ENCODE results near the gene TET1. TPM values are rescaled to one million over a fixed set of nuclear protein-coding genes. Genes with fewer than 3 reads are reported as not detected.

TET1 gene
- total and polyA plus RNA-seq, 2 donors from 2014 or later: 0.22 to 2.2 TPM

GRCh38 chr10:68600041-68600778 lies 40.1 kb downstream of the TET1 start:
- no peaks in the 10 kb centered on the region for H3K36me3 ChIP-seq (ENCODE audit: control insufficient read depth in 2 of 3, insufficient read depth in 3 of 3, low read length in 3 of 3)
- DNase-seq: peak; percentile 87 to 96 (median 93)
- H3K9me3 ChIP-seq (ENCODE audit: control insufficient read depth in 2 of 3, insufficient read depth in 1 of 3, low read length in 3 of 3): no peaks in the 10 kb centered on the region
- H3K4me3 ChIP-seq (ENCODE audit: low read length in 3 of 3): peak overlapping the region; percentile 72 to 75 (median 75)
- no peak for FAIRE-seq
- no peak for TF ChIP-seq CTCF (IDR thresholded peaks at IDR 0.05; ENCODE audit: borderline replicate concordance, extremely low read depth, insufficient read depth)
- no peaks in the 10 kb centered on the region for H3K27me3 ChIP-seq (ENCODE audit: control insufficient read depth, insufficient read depth, low read length)
- H3K4me1 ChIP-seq (ENCODE audit: control insufficient read depth in 2 of 3, insufficient read depth in 2 of 3, low read depth in 1 of 3, low read length in 3 of 3): peaks cover 0 to 5% (median 4%) of the 10 kb centered on the region in 3 donors
- peak overlapping the region; percentile 20 to 78 (median 60) for H3K9ac ChIP-seq (ENCODE audit: low read length in 3 of 3)
- no peak overlapping the region for H3K27ac ChIP-seq (ENCODE audit: low read depth in 2 of 2, low read length in 2 of 2)
- intact Hi-C loops (cut with DNase I): no loop called here

- intact Hi-C loops (cut with DNase I): no loop called here
- Histone ChIP-seq H3K4me3 (ENCODE audit: low read length in 3 of 3) (peak overlapping the region in 2 of 3 donors; percentile 75), H3K9ac (ENCODE audit: low read length in 3 of 3) (peak overlapping the region in 1 of 3 donors; percentile 4), H3K27me3 (ENCODE audit: control insufficient read depth, insufficient read depth, low read length) (no peaks in the 10 kb centered on the region), H3K9me3 (ENCODE audit: control insufficient read depth in 2 of 3, insufficient read depth in 1 of 3, low read length in 3 of 3) (no peaks in the 10 kb centered on the region), H3K36me3 (ENCODE audit: control insufficient read depth in 2 of 3, insufficient read depth in 3 of 3, low read length in 3 of 3) (no peaks in the 10 kb centered on the region), H3K4me1 (ENCODE audit: control insufficient read depth in 2 of 3, insufficient read depth in 2 of 3, low read depth in 1 of 3, low read length in 3 of 3) (peaks cover 0 to 5% (median 4%) of the 10 kb centered on the region in 3 donors), H3K27ac (ENCODE audit: low read depth in 2 of 2, low read length in 2 of 2) (no peak overlapping the region)
- FAIRE-seq (no peak), DNase-seq (no peak)
- no peak for TF ChIP-seq CTCF (IDR thresholded peaks at IDR 0.05; ENCODE audit: borderline replicate concordance, extremely low read depth, insufficient read depth)
Observed at GRCh38 chr10:68601501-68602265, 41.5 kb downstream of the TET1 start.

GRCh38 chr10:68602434-68602833 lies 42.3 kb downstream of the TET1 start:
- no peak overlapping the region for H3K27ac ChIP-seq (ENCODE audit: low read depth in 2 of 2, low read length in 2 of 2)
- H3K4me3 ChIP-seq (ENCODE audit: low read length in 3 of 3): no peak overlapping the region
- H3K9ac ChIP-seq (ENCODE audit: low read length in 3 of 3): no peak overlapping the region
- intact Hi-C loops (cut with DNase I): no loop called here
- TF ChIP-seq CTCF (IDR thresholded peaks at IDR 0.05; ENCODE audit: borderline replicate concordance, extremely low read depth, insufficient read depth): no peak
- peaks cover 0 to 5% (median 4%) of the 10 kb centered on the region in 3 donors for H3K4me1 ChIP-seq (ENCODE audit: control insufficient read depth in 2 of 3, insufficient read depth in 2 of 3, low read depth in 1 of 3, low read length in 3 of 3)
- H3K9me3 ChIP-seq (ENCODE audit: control insufficient read depth in 2 of 3, insufficient read depth in 1 of 3, low read length in 3 of 3): no peaks in the 10 kb centered on the region
- no peaks in the 10 kb centered on the region for H3K36me3 ChIP-seq (ENCODE audit: control insufficient read depth in 2 of 3, insufficient read depth in 3 of 3, low read length in 3 of 3)
- FAIRE-seq: no peak
- peak in 1 of 5 donors; percentile 10 for DNase-seq
- no peaks in the 10 kb centered on the region for H3K27me3 ChIP-seq (ENCODE audit: control insufficient read depth, insufficient read depth, low read length)

Measured in kidney (tissue), 14 donors.